ENCODE data around the gene KYNU. TPM values are rescaled to one million over a fixed set of nuclear protein-coding genes. Genes with fewer than 3 reads are reported as not detected.
A peak's percentile ranks its signal among the peaks of the same experiment; 100 is the strongest.

Gene KYNU
- total and polyA plus RNA-seq, 10 of the 15 experiments (the other 5 are each of a cell fraction or from before 2014, with no cell fraction given): 31.3 to 101 (median 38.3) TPM

- 38% methylated on average over 4 of the region's 4 CpGs for WGBS (ENCODE audit: insufficient coverage, insufficient replicate concordance, low lambda C conversion rate, missing lambda C conversion rate)
- peak overlapping the region; percentile 11 for H2AFZ ChIP-seq (ENCODE audit: control insufficient read depth, low read depth, low read length)
- in situ Hi-C loops (cut with MboI) (no loop called here), intact Hi-C loops (cut with micrococcal nuclease; ENCODE audit: unreplicated experiment) (loop anchor here (2.0 to 5.0 kb wide), 4 partner anchors 36 to 253 kb away; no protein-coding TSS in a partner anchor)
- H3K4me1 ChIP-seq (ENCODE audit: control insufficient read depth, insufficient read depth, low read length): peaks cover 19% of the 10 kb centered on the region
- no peaks in the 10 kb centered on the region for H3K27me3 ChIP-seq (replicated peaks in 1 of 2; ENCODE audit: control insufficient read depth in 2 of 2, insufficient read depth in 2 of 2, low read length in 1 of 2)
- peak overlapping the region; percentile 80 for H3K4me3 ChIP-seq
- H3K79me2 ChIP-seq (ENCODE audit: control insufficient read depth, insufficient read depth, low read length): peaks cover 39% of the 10 kb centered on the region
- peak overlapping the region; percentile 94 for H3K4me2 ChIP-seq (ENCODE audit: control insufficient read depth, insufficient read depth)
- H3K9ac ChIP-seq (ENCODE audit: control insufficient read depth, insufficient read depth, low read length): peak overlapping the region; percentile 78; the same call in 1 of the 2 replicates
- TF ChIP-seq CREB1 (IDR thresholded peaks at IDR 0.05; ENCODE audit: low read depth): no peak
- TF ChIP-seq EGR1 (IDR thresholded peaks at IDR 0.05; ENCODE audit: borderline replicate concordance in 1 of 2, low read depth in 2 of 2, low read length in 2 of 2): no peak
- TF ChIP-seq MYB (IDR thresholded peaks at IDR 0.05; ENCODE audit: borderline replicate concordance, low read depth, low read length): no peak
- TF ChIP-seq SIX5 (IDR thresholded peaks at IDR 0.05; ENCODE audit: low read depth, low read length, severe bottlenecking): no peak
- no peak for TF ChIP-seq RUNX3 (IDR thresholded peaks at IDR 0.05; ENCODE audit: low read length)
- FAIRE-seq: no peak
- DNase-seq (ENCODE audit: low read depth, low spot score): no peak
- peaks cover 0 to 3% of the 10 kb centered on the region in 2 experiments; a peak in 1 of 4 replicates for H3K36me3 ChIP-seq (ENCODE audit: control insufficient read depth in 2 of 2, insufficient read depth in 2 of 2, low read length in 1 of 2)
- RAD21 ChIA-PET (ENCODE audit: unreplicated experiment): interaction anchor here (1.0 to 4.0 kb wide), 13 partner anchors 8 to 109 kb away, joined by 3 to 38 read pairs (median 8); no protein-coding TSS in a partner anchor
- H3K27ac ChIP-seq (ENCODE audit: control insufficient read depth, insufficient read depth): peak overlapping the region; percentile 83
- H3K9me3 ChIP-seq (replicated peaks; ENCODE audit: control insufficient read depth, insufficient read depth, low read length): no peaks in the 10 kb centered on the region; the same call in 1 of the 3 replicates
- SMC1A ChIA-PET (ENCODE audit: uncharacterized antibody, unreplicated experiment): interaction anchor here (0.8 to 5.8 kb wide), 15 partner anchors 13 to 104 kb away, joined by 3 to 71 read pairs (median 7); no protein-coding TSS in a partner anchor
- H4K20me1 ChIP-seq (ENCODE audit: control insufficient read depth, insufficient read depth): no peaks in the 10 kb centered on the region
- POLR2A ChIA-PET: interaction anchor here (1.0 to 3.2 kb wide), 8 partner anchors 11 to 36 kb away, joined by 3 to 18 read pairs (median 5); no protein-coding TSS in a partner anchor
- CTCF ChIA-PET: interaction anchor here (0.9 to 5.5 kb wide), 15 partner anchors 8 to 209 kb away, joined by 3 to 46 read pairs (median 6); no protein-coding TSS in a partner anchor
- BruUV-seq (replicated peaks): no TSS peak
- ATAC-seq: peak; percentile 25
These were observed 1.7 kb downstream of the KYNU start for GRCh38 chr2:142879151-142879550.

GRCh38 chr2:142880279-142880678, 2.8 kb downstream of the KYNU start:
- H3K27ac ChIP-seq (ENCODE audit: control insufficient read depth, insufficient read depth): peak overlapping the region; percentile 26
- H3K79me2 ChIP-seq (ENCODE audit: control insufficient read depth, insufficient read depth, low read length): peaks cover 39% of the 10 kb centered on the region
- ChIA-PET SMC1A (ENCODE audit: uncharacterized antibody, unreplicated experiment) (interaction anchor here (0.8 to 5.8 kb wide), 18 partner anchors 9 to 115 kb away, joined by 3 to 71 read pairs (median 4); no protein-coding TSS in a partner anchor), POLR2A (interaction anchor here (1.0 to 3.2 kb wide), 6 partner anchors 11 to 60 kb away, joined by 3 to 18 read pairs (median 6); no protein-coding TSS in a partner anchor), CTCF (interaction anchor here (0.9 to 3.7 kb wide), 16 partner anchors 11 to 197 kb away, joined by 3 to 31 read pairs (median 4); no protein-coding TSS in a partner anchor), RAD21 (ENCODE audit: unreplicated experiment) (interaction anchor here (0.5 to 4.0 kb wide), 16 partner anchors 9 to 565 kb away, joined by 3 to 38 read pairs (median 6); no protein-coding TSS in a partner anchor)
- no peaks in the 10 kb centered on the region for H4K20me1 ChIP-seq (ENCODE audit: control insufficient read depth, insufficient read depth)
- H3K9ac ChIP-seq (ENCODE audit: control insufficient read depth, insufficient read depth, low read length): no peak overlapping the region
- no peak for TF ChIP-seq CHD2 (IDR thresholded peaks at IDR 0.05; ENCODE audit: borderline replicate concordance, low read depth, low read length)
- 0 out of 2 replicates have a peak, but pooled peaks have one; percentile 8 for TF ChIP-seq JUNB (IDR thresholded peaks at IDR 0.05)
- no peak for TF ChIP-seq CBFB (IDR thresholded peaks at IDR 0.05; ENCODE audit: low read depth)
- peaks cover 0 to 3% of the 10 kb centered on the region in 2 experiments; a peak in 1 of 4 replicates for H3K36me3 ChIP-seq (ENCODE audit: control insufficient read depth in 2 of 2, insufficient read depth in 2 of 2, low read length in 1 of 2)
- DNase-seq (ENCODE audit: low read depth, low spot score) (no peak), ATAC-seq (peak; percentile 21), FAIRE-seq (no peak)
- no TSS peak for BruUV-seq (replicated peaks)
- H3K9me3 ChIP-seq (replicated peaks; ENCODE audit: control insufficient read depth, insufficient read depth, low read length): no peaks in the 10 kb centered on the region; the same call in 1 of the 3 replicates
- in situ Hi-C loops (cut with MboI) (no loop called here), intact Hi-C loops (cut with micrococcal nuclease; ENCODE audit: unreplicated experiment) (no loop called here)
- H2AFZ ChIP-seq (ENCODE audit: control insufficient read depth, low read depth, low read length): no peak overlapping the region
- peak overlapping the region; percentile 61 for H3K4me2 ChIP-seq (ENCODE audit: control insufficient read depth, insufficient read depth)
- peak overlapping the region; percentile 80 for H3K4me3 ChIP-seq
- H3K27me3 ChIP-seq (replicated peaks in 1 of 2; ENCODE audit: control insufficient read depth in 2 of 2, insufficient read depth in 2 of 2, low read length in 1 of 2): no peaks in the 10 kb centered on the region
- H3K4me1 ChIP-seq (ENCODE audit: control insufficient read depth, insufficient read depth, low read length): peaks cover 15% of the 10 kb centered on the region
